CD8-positive, alpha-beta memory T cell (primary cell): ENCODE data around the gene CALCOCO1. TPM values are rescaled to one million over a fixed set of nuclear protein-coding genes. Genes with fewer than 3 reads are reported as not detected.
A peak's percentile ranks its signal among the peaks of the same experiment; 100 is the strongest.

ENCODE experiments used
- CTCF ChIA-PET: fragments of 350-600 bp; sonication (Branson Sonifier 250); formaldehyde crosslinking; loops from one replicate; lab custom pipeline; 2021; ENCODE audit warnings: antibody characterized with exemption; lab: Charles Lee
- POLR2A ChIA-PET: fragments of 350-600 bp; sonication (Branson Sonifier 250); formaldehyde crosslinking; loops from one replicate; lab custom pipeline; 2021; ENCODE audit warnings: antibody characterized with exemption; lab: Charles Lee
- DNase-seq, 5 donors: peaks; one replicate each; pipeline versions ENCODE4 v3.0.0 to v3.0.0-alpha.2; 2020 to 2022; ENCODE audit warnings: mixed read lengths in 1 of 5
- H3K27ac ChIP-seq: one replicate; pipeline ENCODE4 v1.7.0; 2013; ENCODE audit warnings: low read depth, mild to moderate bottlenecking, low read length, moderate library complexity
- H3K27me3 ChIP-seq: 2 replicates; pipeline ENCODE4 v1.7.0; 2013; ENCODE audit warnings: low read length, mild to moderate bottlenecking; ENCODE audit not compliant: insufficient read depth, poor library complexity, severe bottlenecking
- H3K36me3 ChIP-seq: 2 replicates; pipeline ENCODE4 v1.7.0; 2013; ENCODE audit warnings: mild to moderate bottlenecking, low read length, moderate library complexity; ENCODE audit not compliant: insufficient read depth
- H3K4me1 ChIP-seq: 2 replicates; pipeline ENCODE4 v1.7.0; 2013; ENCODE audit warnings: mild to moderate bottlenecking, low read length, moderate library complexity; ENCODE audit not compliant: insufficient read depth
- H3K4me3 ChIP-seq: 2 replicates; pipeline ENCODE4 v1.7.0; 2013; ENCODE audit warnings: mild to moderate bottlenecking, low read length
- H3K9me3 ChIP-seq: 2 replicates; pipeline ENCODE4 v1.7.0; 2013; ENCODE audit warnings: mild to moderate bottlenecking, low read length
- H3K27ac Mint-ChIP-seq, 8 donors: one replicate each; pipeline ENCODE4 v1.8.0; 2020 to 2021; ENCODE audit warnings: mixed read lengths in 8 of 8, mild to moderate bottlenecking in 6 of 8, inconsistent platforms in 3 of 8, moderate library complexity in 3 of 8
- H3K27me3 Mint-ChIP-seq, 2 donors: one replicate each; pipeline ENCODE4 v1.8.0; 2020 to 2021; ENCODE audit warnings: mixed read lengths in 2 of 2, mild to moderate bottlenecking in 1 of 2, moderate library complexity in 1 of 2
- H3K36me3 Mint-ChIP-seq, 3 donors: one replicate each; pipeline ENCODE4 v1.8.0; 2020 to 2021; ENCODE audit warnings: mixed read lengths in 3 of 3, inconsistent platforms in 1 of 3, mild to moderate bottlenecking in 1 of 3
- H3K4me1 Mint-ChIP-seq, 3 donors: one replicate each; pipeline ENCODE4 v1.8.0; 2020 to 2021; ENCODE audit warnings: mixed read lengths in 3 of 3, inconsistent platforms in 1 of 3, mild to moderate bottlenecking in 1 of 3
- H3K4me3 Mint-ChIP-seq, 7 donors: one replicate each; pipeline ENCODE4 v1.8.0; 2020 to 2021; ENCODE audit warnings: mixed read lengths in 7 of 7, mild to moderate bottlenecking in 6 of 7, moderate library complexity in 4 of 7, inconsistent platforms in 2 of 7
- H3K9me3 Mint-ChIP-seq, 5 donors: one replicate each; pipeline ENCODE4 v1.8.0; 2020 to 2022; ENCODE audit warnings: mixed read lengths in 5 of 5, mild to moderate bottlenecking in 3 of 5, moderate library complexity in 2 of 5, inconsistent platforms in 1 of 5
- polyA plus RNA-seq: library from polyadenylated mRNA; unstranded; fragments of 300-500 nt; fragmentation: Illumina TruSeq; gene quantifications from one replicate; pipeline ENCODE4 v1.2.3, GENCODE V29; 2021
- total RNA-seq, 2 experiments: library from RNA; stranded (reverse); gene quantifications; one replicate each; pipeline ENCODE4 v1.2.3, GENCODE V29; 2021

CALCOCO1 gene, protein sequence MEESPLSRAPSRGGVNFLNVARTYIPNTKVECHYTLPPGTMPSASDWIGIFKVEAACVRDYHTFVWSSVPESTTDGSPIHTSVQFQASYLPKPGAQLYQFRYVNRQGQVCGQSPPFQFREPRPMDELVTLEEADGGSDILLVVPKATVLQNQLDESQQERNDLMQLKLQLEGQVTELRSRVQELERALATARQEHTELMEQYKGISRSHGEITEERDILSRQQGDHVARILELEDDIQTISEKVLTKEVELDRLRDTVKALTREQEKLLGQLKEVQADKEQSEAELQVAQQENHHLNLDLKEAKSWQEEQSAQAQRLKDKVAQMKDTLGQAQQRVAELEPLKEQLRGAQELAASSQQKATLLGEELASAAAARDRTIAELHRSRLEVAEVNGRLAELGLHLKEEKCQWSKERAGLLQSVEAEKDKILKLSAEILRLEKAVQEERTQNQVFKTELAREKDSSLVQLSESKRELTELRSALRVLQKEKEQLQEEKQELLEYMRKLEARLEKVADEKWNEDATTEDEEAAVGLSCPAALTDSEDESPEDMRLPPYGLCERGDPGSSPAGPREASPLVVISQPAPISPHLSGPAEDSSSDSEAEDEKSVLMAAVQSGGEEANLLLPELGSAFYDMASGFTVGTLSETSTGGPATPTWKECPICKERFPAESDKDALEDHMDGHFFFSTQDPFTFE
- total RNA-seq (10 to 100 TPM; 29.5 to 31.4 TPM), polyA plus RNA-seq (73.9 TPM)

DNA sequence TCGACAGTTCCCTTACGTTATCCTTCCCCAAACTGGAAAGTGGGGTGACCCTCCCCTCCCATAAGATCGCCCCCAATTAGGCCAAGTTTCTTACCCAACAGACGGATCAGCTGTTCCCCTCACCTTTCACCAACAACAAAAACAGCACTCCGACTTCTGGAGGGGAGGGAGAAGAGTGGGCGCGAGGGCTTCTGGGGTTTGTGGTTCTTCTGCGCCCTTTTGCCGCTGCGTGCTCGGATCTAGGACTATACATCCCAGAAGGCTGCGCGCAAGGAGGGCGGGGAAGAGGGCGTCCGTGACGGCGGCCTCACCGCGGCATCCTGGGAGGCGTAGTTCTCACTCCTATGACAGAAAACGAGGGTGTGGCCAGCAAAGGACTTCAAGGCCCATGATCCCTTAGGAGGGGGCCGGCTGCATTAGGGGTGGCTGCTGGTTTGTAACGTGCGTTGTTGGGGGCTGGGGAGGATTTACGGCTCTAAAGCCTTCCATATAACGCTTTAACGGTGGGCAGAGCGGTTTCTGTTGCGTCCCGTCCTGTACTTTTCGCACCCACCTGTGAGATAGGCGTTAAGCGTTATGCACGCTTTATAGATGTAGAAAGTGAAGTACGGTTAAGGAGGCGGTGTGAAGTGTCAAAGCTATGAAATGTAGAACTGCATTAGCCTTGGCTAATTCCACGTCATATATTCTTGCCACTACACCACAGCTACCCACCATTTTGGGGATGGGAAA, at the start of gene CALCOCO1:
TSS of gene CALCOCO1 (minus strand) at position 143 of the 732 bp plus-strand sequence. CDS start 2,210 bp downstream, outside the sequence.
- H3K36me3 Mint-ChIP-seq, result peaks cover 8 to 36% (median 14%) of the 10 kb centered on the region in 3 donors
- peaks cover 28 to 45% (median 39%) of the 10 kb centered on the region in 3 donors for H3K4me1 Mint-ChIP-seq
- H3K4me3 ChIP-seq, result peak within 1 kb of the TSS; percentile 97
- no peaks in the 10 kb centered on the region for H3K9me3 ChIP-seq
- no peaks in the 10 kb centered on the region for H3K9me3 Mint-ChIP-seq
- H3K27me3 ChIP-seq, result no peaks in the 10 kb centered on the region
- peaks cover 3 to 7% of the 10 kb centered on the region in 2 donors for H3K27me3 Mint-ChIP-seq
- H3K4me3 Mint-ChIP-seq, result peak within 1 kb of the TSS; percentile 89 to 97 (median 94)
- peak; percentile 94 to 97 (median 96) for DNase-seq
- CTCF ChIA-PET, result interaction anchor here (1.6 to 16.3 kb wide), 5 partner anchors 11 to 52 kb away, joined by 5 to 269 read pairs (median 5); partner anchors contain the start of gene ATP5MC2
- peaks cover 21% of the 10 kb centered on the region for H3K36me3 ChIP-seq
- POLR2A ChIA-PET, result interaction anchor here (0.9 to 1.9 kb wide), 3 partner anchors 11 to 554 kb away, joined by 3 to 8 read pairs (median 4); no protein-coding TSS in a partner anchor
- H3K27ac Mint-ChIP-seq, result peak within 1 kb of the TSS; percentile 49 to 98 (median 92)
- peaks cover 23% of the 10 kb centered on the region for H3K4me1 ChIP-seq
- peak within 1 kb of the TSS; percentile 64 for H3K27ac ChIP-seq

DNA sequence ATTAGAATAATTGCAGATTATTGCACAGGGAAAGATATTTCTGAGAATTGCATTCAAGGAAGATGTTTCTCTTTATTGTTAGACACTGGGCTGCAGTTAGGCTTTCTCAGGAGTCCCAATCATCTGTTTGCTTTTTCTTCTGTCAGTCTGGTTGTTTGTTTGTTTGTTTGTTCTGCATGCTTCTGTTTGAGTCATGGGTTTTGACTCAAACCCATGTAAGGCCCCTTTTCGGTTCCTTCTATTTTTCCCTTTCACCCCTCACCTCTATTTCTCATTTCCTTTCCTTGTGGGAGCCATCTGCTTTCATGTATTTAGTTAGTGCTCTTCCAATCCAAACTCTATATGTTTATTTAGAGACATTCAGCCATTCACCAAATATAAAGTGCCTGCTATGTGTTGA, 49.6 kb upstream of the CALCOCO1 start:
- H3K4me1 Mint-ChIP-seq, result no peaks in the 10 kb centered on the region
- H3K4me1 ChIP-seq, result no peaks in the 10 kb centered on the region
- no peak overlapping the region for H3K4me3 Mint-ChIP-seq
- H3K4me3 ChIP-seq, result no peak overlapping the region
- DNase-seq, result no peak
- H3K27ac Mint-ChIP-seq, result no peak overlapping the region
- H3K27me3 Mint-ChIP-seq, result peaks cover 14 to 68% of the 10 kb centered on the region in 2 donors
- no peak overlapping the region for H3K27ac ChIP-seq
- no peaks in the 10 kb centered on the region for H3K36me3 ChIP-seq
- no peaks in the 10 kb centered on the region for H3K9me3 ChIP-seq
- CTCF ChIA-PET, result no interaction called here
- H3K27me3 ChIP-seq, result peaks cover 4% of the 10 kb centered on the region
- H3K9me3 Mint-ChIP-seq, result peaks cover 0 to 2% (median 0%) of the 10 kb centered on the region in 5 donors
- POLR2A ChIA-PET, result no interaction called here
- peaks cover 0 to 3% (median 0%) of the 10 kb centered on the region in 3 donors for H3K36me3 Mint-ChIP-seq

DNA sequence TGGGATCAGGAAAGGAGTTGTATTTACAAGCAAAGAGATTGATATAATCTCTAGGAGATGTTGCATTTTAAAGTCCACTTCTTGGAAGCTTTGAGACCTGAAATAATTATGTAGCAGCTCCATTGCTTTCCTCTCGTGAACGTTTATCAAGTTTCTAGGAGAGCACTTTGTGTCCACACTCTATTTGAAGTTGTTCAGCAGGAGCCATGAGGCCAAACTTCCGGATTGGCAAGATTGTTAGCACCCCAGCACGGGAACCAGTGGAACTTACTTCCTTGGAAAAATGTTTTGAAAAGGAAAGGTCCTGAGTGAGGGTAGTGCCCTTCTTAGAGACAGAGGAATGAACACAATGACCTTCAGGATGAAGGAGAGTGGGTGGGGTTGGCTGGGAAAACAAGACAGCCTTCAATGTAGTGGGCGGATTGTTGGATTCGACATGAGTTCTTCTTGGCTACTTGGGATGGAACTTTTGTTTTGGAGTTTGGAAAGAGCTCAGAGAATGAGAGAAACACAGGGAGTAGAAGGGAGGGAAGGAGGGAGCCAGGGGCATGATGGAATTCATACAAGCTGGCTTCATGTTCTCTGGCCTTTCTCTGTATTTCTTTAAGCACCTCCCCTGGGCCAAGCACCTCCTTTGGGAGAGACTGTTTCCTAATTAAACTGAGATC, 48.4 kb upstream of the CALCOCO1 start:
- peaks cover 0 to 2% (median 0%) of the 10 kb centered on the region in 5 donors for H3K9me3 Mint-ChIP-seq
- H3K27ac Mint-ChIP-seq, result no peak overlapping the region
- H3K36me3 ChIP-seq, result no peaks in the 10 kb centered on the region
- no peaks in the 10 kb centered on the region for H3K9me3 ChIP-seq
- no peak overlapping the region for H3K4me3 Mint-ChIP-seq
- H3K27me3 ChIP-seq, result no peaks in the 10 kb centered on the region
- no peaks in the 10 kb centered on the region for H3K4me1 Mint-ChIP-seq
- no peak overlapping the region for H3K4me3 ChIP-seq
- no peak for DNase-seq
- peaks cover 14 to 65% of the 10 kb centered on the region in 2 donors for H3K27me3 Mint-ChIP-seq
- no peak overlapping the region for H3K27ac ChIP-seq
- ChIA-PET POLR2A (no interaction called here), CTCF (no interaction called here)
- peaks cover 0 to 3% (median 0%) of the 10 kb centered on the region in 3 donors for H3K36me3 Mint-ChIP-seq
- H3K4me1 ChIP-seq, result no peaks in the 10 kb centered on the region

DNA sequence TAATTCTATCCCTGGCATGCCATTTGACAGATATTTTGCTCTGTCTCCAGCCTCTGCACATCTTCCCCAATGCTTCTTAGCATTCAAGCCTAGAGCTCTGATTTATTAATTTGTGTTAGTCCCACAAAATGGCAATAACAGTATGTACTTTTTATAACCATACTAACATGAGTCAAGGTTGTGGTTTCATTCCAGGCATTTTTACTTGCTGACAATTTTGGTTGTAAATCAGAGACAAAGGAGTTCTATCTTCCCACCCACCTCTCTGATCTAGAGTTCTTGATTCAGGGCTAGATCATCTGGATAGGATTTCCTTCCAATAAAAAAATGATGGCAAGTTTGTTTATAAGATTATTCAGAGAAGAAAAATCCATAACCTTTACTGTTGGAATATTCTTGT, 43.0 kb upstream of the CALCOCO1 start:
- Histone ChIP-seq H3K36me3 (no peaks in the 10 kb centered on the region), H3K4me3 (no peak overlapping the region), H3K27me3 (peaks cover 1% of the 10 kb centered on the region), H3K4me1 (no peaks in the 10 kb centered on the region), H3K9me3 (no peaks in the 10 kb centered on the region), H3K27ac (no peak overlapping the region)
- H3K27ac Mint-ChIP-seq, result no peak overlapping the region
- H3K9me3 Mint-ChIP-seq, result peaks cover 0 to 2% (median 0%) of the 10 kb centered on the region in 5 donors
- ChIA-PET CTCF (no interaction called here), POLR2A (no interaction called here)
- H3K4me1 Mint-ChIP-seq, result no peaks in the 10 kb centered on the region
- H3K4me3 Mint-ChIP-seq, result no peak overlapping the region
- peaks cover 29 to 73% of the 10 kb centered on the region in 2 donors for H3K27me3 Mint-ChIP-seq
- no peak for DNase-seq
- peaks cover 0 to 3% (median 0%) of the 10 kb centered on the region in 3 donors for H3K36me3 Mint-ChIP-seq

DNA sequence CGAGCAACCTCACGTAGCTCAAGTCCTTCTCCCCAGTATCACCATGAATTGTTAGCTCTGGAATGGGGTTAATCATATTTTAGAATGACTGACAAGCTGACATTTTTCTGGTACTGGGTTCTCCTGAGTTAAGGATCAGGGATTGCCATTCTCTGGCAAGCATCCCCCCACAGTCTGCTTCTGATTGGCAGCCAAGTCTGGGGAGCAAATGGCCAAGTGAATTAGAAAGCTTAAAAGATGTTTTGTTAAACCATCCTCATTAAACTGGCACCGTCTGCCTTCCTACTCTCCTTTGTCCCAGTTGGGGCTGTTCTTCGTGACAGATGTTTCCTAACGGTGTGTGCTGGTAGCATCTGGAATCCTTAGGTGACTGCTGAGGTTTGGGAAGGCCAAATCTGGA, 41.7 kb upstream of the CALCOCO1 start:
- H3K27ac Mint-ChIP-seq, result no peak overlapping the region
- peaks cover 29 to 76% of the 10 kb centered on the region in 2 donors for H3K27me3 Mint-ChIP-seq
- DNase-seq, result no peak
- Histone ChIP-seq H3K4me1 (no peaks in the 10 kb centered on the region), H3K9me3 (no peaks in the 10 kb centered on the region), H3K36me3 (no peaks in the 10 kb centered on the region), H3K4me3 (no peak overlapping the region), H3K27me3 (peaks cover 8% of the 10 kb centered on the region), H3K27ac (no peak overlapping the region)
- H3K36me3 Mint-ChIP-seq, result no peaks in the 10 kb centered on the region
- H3K9me3 Mint-ChIP-seq, result peaks cover 0 to 2% (median 0%) of the 10 kb centered on the region in 5 donors
- no peaks in the 10 kb centered on the region for H3K4me1 Mint-ChIP-seq
- ChIA-PET POLR2A (no interaction called here), CTCF (interaction anchor here (1.1 kb wide), 1 partner anchor 12 kb away, joined by 4 read pairs; no protein-coding TSS in a partner anchor)
- no peak overlapping the region for H3K4me3 Mint-ChIP-seq

DNA sequence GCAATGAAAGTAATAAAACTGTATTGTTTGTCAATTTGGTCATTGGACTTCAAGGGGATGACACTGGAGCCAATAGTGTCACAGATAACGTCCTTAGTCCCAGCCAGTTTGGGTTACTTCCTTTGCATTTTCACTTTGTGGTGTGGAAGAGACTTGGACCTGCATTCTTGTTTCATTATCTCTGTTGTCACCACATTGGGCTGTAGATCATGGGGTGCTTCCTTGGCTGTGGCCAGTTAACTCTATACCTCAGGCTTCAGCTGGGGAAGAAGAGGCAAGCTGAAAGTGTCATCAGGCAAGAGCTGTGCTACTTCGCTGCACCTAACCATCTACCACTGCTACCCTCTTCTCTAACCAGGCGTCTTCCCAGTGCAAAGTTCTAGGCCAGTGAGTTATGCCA, 39.6 kb upstream of the CALCOCO1 start:
- H3K27ac Mint-ChIP-seq, result no peak overlapping the region
- H3K9me3 Mint-ChIP-seq, result no peaks in the 10 kb centered on the region
- ChIA-PET CTCF (interaction anchor here (2.8 kb wide), 1 partner anchor 10 kb away, joined by 12 read pairs; no protein-coding TSS in a partner anchor), POLR2A (no interaction called here)
- no peaks in the 10 kb centered on the region for H3K4me1 ChIP-seq
- no peak overlapping the region for H3K4me3 Mint-ChIP-seq
- H3K4me1 Mint-ChIP-seq, result no peaks in the 10 kb centered on the region
- no peak for DNase-seq
- no peaks in the 10 kb centered on the region for H3K9me3 ChIP-seq
- H3K36me3 Mint-ChIP-seq, result no peaks in the 10 kb centered on the region
- no peaks in the 10 kb centered on the region for H3K36me3 ChIP-seq
- H3K27me3 Mint-ChIP-seq, result peaks cover 41 to 76% of the 10 kb centered on the region in 2 donors
- H3K27me3 ChIP-seq, result peaks cover 8% of the 10 kb centered on the region
- no peak overlapping the region for H3K27ac ChIP-seq
- H3K4me3 ChIP-seq, result no peak overlapping the region

DNA sequence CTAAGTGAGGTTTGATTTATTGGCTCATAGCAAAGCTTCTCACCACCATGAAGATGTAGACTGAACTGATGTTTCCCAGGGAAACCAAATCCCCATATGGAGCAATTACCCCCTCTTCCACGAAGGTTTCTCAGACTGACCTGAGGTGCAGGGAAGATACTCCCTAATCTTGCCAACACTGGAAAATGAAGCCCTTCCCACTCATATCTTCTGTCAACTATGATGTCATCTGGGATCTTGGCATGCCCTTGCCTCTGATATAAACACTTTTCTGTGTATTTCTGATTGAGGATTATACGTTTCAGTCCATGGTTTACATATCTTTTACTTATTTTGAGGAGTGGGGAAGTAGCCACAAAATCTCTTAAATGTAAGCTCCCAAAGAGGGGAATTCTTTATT, 38.6 kb upstream of the CALCOCO1 start:
- Histone ChIP-seq H3K36me3 (no peaks in the 10 kb centered on the region), H3K4me3 (no peak overlapping the region), H3K4me1 (no peaks in the 10 kb centered on the region), H3K9me3 (no peaks in the 10 kb centered on the region), H3K27me3 (peaks cover 12% of the 10 kb centered on the region), H3K27ac (no peak overlapping the region)
- no peaks in the 10 kb centered on the region for H3K36me3 Mint-ChIP-seq
- no peak overlapping the region for H3K4me3 Mint-ChIP-seq
- H3K9me3 Mint-ChIP-seq, result no peaks in the 10 kb centered on the region
- CTCF ChIA-PET, result interaction anchor here (1.0 to 2.8 kb wide), 3 partner anchors 9 to 17 kb away, joined by 3 to 12 read pairs (median 3); no protein-coding TSS in a partner anchor
- DNase-seq, result no peak
- POLR2A ChIA-PET, result no interaction called here
- no peaks in the 10 kb centered on the region for H3K4me1 Mint-ChIP-seq
- H3K27ac Mint-ChIP-seq, result no peak overlapping the region
- peaks cover 46 to 75% of the 10 kb centered on the region in 2 donors for H3K27me3 Mint-ChIP-seq
